Mononuclear cell (primary cell): ENCODE results near the gene GHITM. TPM values are rescaled to one million over a fixed set of nuclear protein-coding genes. Genes with fewer than 3 reads are reported as not detected.

Experiments
- H3K27me3 ChIP-seq: 2 replicates; pipeline ENCODE4 v1.6.0; 2011; ENCODE audit warnings: low read length, control low read depth; ENCODE audit not compliant: insufficient read depth
- H3K4me1 ChIP-seq: 2 replicates; pipeline ENCODE4 v1.5.1; 2011; ENCODE audit warnings: mild to moderate bottlenecking, low read length, control low read depth; ENCODE audit not compliant: insufficient read depth
- H3K4me3 ChIP-seq: 2 replicates; pipeline ENCODE4 v1.5.1; 2011; ENCODE audit warnings: mild to moderate bottlenecking, low read length, moderate library complexity
- H3K9me3 ChIP-seq: 2 replicates; pipeline ENCODE4 v1.5.1; 2011; ENCODE audit warnings: low read depth, mild to moderate bottlenecking, control low read depth, low read length
- total RNA-seq: library from RNA; depleted of rRNA; stranded (reverse); fragments of >200 nt; gene quantifications from one replicate; pipeline ENCODE4 v1.2.3, GENCODE V29; 2012

GHITM gene
- total RNA-seq, 1 donor = 92.7 TPM

- Histone ChIP-seq H3K9me3 (no peaks in the 10 kb centered on the region), H3K27me3 (peaks cover 32% of the 10 kb centered on the region), H3K4me3 (no peak overlapping the region), H3K4me1 (peaks cover 18% of the 10 kb centered on the region)
These were observed 56.8 kb downstream of the GHITM start for GRCh38 chr10:84196083-84196482.

- Histone ChIP-seq H3K4me1 (peaks cover 10% of the 10 kb centered on the region), H3K9me3 (no peaks in the 10 kb centered on the region), H3K4me3 (no peak overlapping the region), H3K27me3 (peaks cover 32% of the 10 kb centered on the region)
These were observed 57.6 kb downstream of the GHITM start for GRCh38 chr10:84196941-84197340.

GRCh38 chr10:84197643-84198042 lies 58.3 kb downstream of the GHITM start:
- H3K27me3 ChIP-seq = peaks cover 32% of the 10 kb centered on the region
- H3K4me1 ChIP-seq = peaks cover 10% of the 10 kb centered on the region
- no peaks in the 10 kb centered on the region for H3K9me3 ChIP-seq
- H3K4me3 ChIP-seq = no peak overlapping the region

GRCh38 chr10:84198206-84198915 lies 59.1 kb downstream of the GHITM start:
- H3K27me3 ChIP-seq = peaks cover 28% of the 10 kb centered on the region
- H3K9me3 ChIP-seq = no peaks in the 10 kb centered on the region
- H3K4me3 ChIP-seq = no peak overlapping the region
- peaks cover 10% of the 10 kb centered on the region for H3K4me1 ChIP-seq

- Histone ChIP-seq H3K9me3 (no peaks in the 10 kb centered on the region), H3K27me3 (peaks cover 8% of the 10 kb centered on the region), H3K4me3 (no peak overlapping the region), H3K4me1 (no peaks in the 10 kb centered on the region)
These were observed 61.4 kb downstream of the GHITM start for GRCh38 chr10:84200537-84201243.

- H3K9me3 ChIP-seq = no peaks in the 10 kb centered on the region
- H3K4me3 ChIP-seq = no peak overlapping the region
- H3K4me1 ChIP-seq = no peaks in the 10 kb centered on the region
- peaks cover 2% of the 10 kb centered on the region for H3K27me3 ChIP-seq
These were observed 61.9 kb downstream of the GHITM start for GRCh38 chr10:84201244-84201606.

- Histone ChIP-seq H3K4me3 (no peak overlapping the region), H3K27me3 (no peaks in the 10 kb centered on the region), H3K4me1 (no peaks in the 10 kb centered on the region), H3K9me3 (no peaks in the 10 kb centered on the region)
These were observed 62.4 kb downstream of the GHITM start for GRCh38 chr10:84201682-84202081.

GRCh38 chr10:84202349-84202748 lies 63.0 kb downstream of the GHITM start:
- Histone ChIP-seq H3K9me3 (no peaks in the 10 kb centered on the region), H3K4me3 (no peak overlapping the region), H3K4me1 (no peaks in the 10 kb centered on the region), H3K27me3 (no peaks in the 10 kb centered on the region)

Other genes starting within 250 kb of the GHITM start
- not detected for gene GPR15LG, start 34.3 kb downstream of the GHITM start, total RNA-seq
- 0.31 TPM for gene CDHR1, start 55.0 kb downstream of the GHITM start, total RNA-seq
- not detected for gene LRIT2, start 86.0 kb downstream of the GHITM start, total RNA-seq
- gene LRIT1, start 102.0 kb downstream of the GHITM start, total RNA-seq = not detected
- gene RGR, start 105.5 kb downstream of the GHITM start, total RNA-seq = not detected
- gene CCSER2, start 189.1 kb downstream of the GHITM start, total RNA-seq = 113 TPM